Rectal smooth muscle tissue (tissue), 1 donor: ENCODE results near the gene GRAMD4.

ENCODE experiments used
- H3K27ac ChIP-seq: one replicate; pipeline ENCODE4 v1.7.0; 2013; ENCODE audit warnings: low read depth, low read length, inconsistent platforms
- H3K27me3 ChIP-seq: one replicate; pipeline ENCODE4 v1.7.0; 2013; ENCODE audit warnings: low read length; ENCODE audit not compliant: control insufficient read depth, insufficient read depth
- H3K36me3 ChIP-seq: one replicate; pipeline ENCODE4 v1.7.0; 2013; ENCODE audit warnings: low read length; ENCODE audit not compliant: control insufficient read depth, insufficient read depth
- H3K4me1 ChIP-seq: one replicate; pipeline ENCODE4 v1.7.0; 2013; ENCODE audit warnings: low read length; ENCODE audit not compliant: control insufficient read depth, insufficient read depth
- H3K4me3 ChIP-seq: one replicate; pipeline ENCODE4 v1.7.0; 2013; ENCODE audit warnings: low read length
- H3K9ac ChIP-seq: one replicate; pipeline ENCODE4 v1.7.0; 2013; ENCODE audit warnings: low read length

The GRAMD4 gene

GRCh38 chr22:46674367-46674781 is 54.2 kb downstream of the GRAMD4 start:
- Histone ChIP-seq H3K27ac (no peak overlapping the region), H3K4me3 (peak overlapping the region; percentile 27), H3K9ac (no peak overlapping the region), H3K27me3 (no peaks in the 10 kb centered on the region), H3K4me1 (no peaks in the 10 kb centered on the region), H3K36me3 (peaks cover 6% of the 10 kb centered on the region)

- no peak overlapping the region for H3K9ac ChIP-seq
- H3K27ac ChIP-seq, result no peak overlapping the region
- no peaks in the 10 kb centered on the region for H3K4me1 ChIP-seq
- peak overlapping the region; percentile 27 for H3K4me3 ChIP-seq
- no peaks in the 10 kb centered on the region for H3K27me3 ChIP-seq
- H3K36me3 ChIP-seq, result peaks cover 6% of the 10 kb centered on the region
Observed at GRCh38 chr22:46674906-46675305, 54.7 kb downstream of the GRAMD4 start.

- no peak overlapping the region for H3K9ac ChIP-seq
- H3K4me3 ChIP-seq, result no peak overlapping the region
- H3K36me3 ChIP-seq, result peaks cover 6% of the 10 kb centered on the region
- no peak overlapping the region for H3K27ac ChIP-seq
- H3K4me1 ChIP-seq, result no peaks in the 10 kb centered on the region
- no peaks in the 10 kb centered on the region for H3K27me3 ChIP-seq
Observed at GRCh38 chr22:46675479-46675878, 55.3 kb downstream of the GRAMD4 start.

GRCh38 chr22:46675938-46676337 is 55.8 kb downstream of the GRAMD4 start:
- peaks cover 6% of the 10 kb centered on the region for H3K36me3 ChIP-seq
- no peaks in the 10 kb centered on the region for H3K27me3 ChIP-seq
- H3K4me3 ChIP-seq, result no peak overlapping the region
- no peak overlapping the region for H3K9ac ChIP-seq
- H3K27ac ChIP-seq, result no peak overlapping the region
- H3K4me1 ChIP-seq, result no peaks in the 10 kb centered on the region

- Histone ChIP-seq H3K27me3 (no peaks in the 10 kb centered on the region), H3K4me1 (no peaks in the 10 kb centered on the region), H3K36me3 (peaks cover 6% of the 10 kb centered on the region), H3K27ac (no peak overlapping the region), H3K9ac (no peak overlapping the region), H3K4me3 (no peak overlapping the region)
Observed at GRCh38 chr22:46676479-46676878, 56.3 kb downstream of the GRAMD4 start.

- Histone ChIP-seq H3K27ac (no peak overlapping the region), H3K9ac (no peak overlapping the region), H3K36me3 (peaks cover 6% of the 10 kb centered on the region), H3K27me3 (no peaks in the 10 kb centered on the region), H3K4me3 (no peak overlapping the region), H3K4me1 (no peaks in the 10 kb centered on the region)
Observed at GRCh38 chr22:46676881-46677280, 56.7 kb downstream of the GRAMD4 start.

- Histone ChIP-seq H3K4me1 (no peaks in the 10 kb centered on the region), H3K9ac (no peak overlapping the region), H3K4me3 (no peak overlapping the region), H3K27me3 (no peaks in the 10 kb centered on the region), H3K27ac (no peak overlapping the region), H3K36me3 (peaks cover 6% of the 10 kb centered on the region)
Observed at GRCh38 chr22:46677323-46678002, 57.3 kb downstream of the GRAMD4 start.

GRCh38 chr22:46678003-46678657 is 57.9 kb downstream of the GRAMD4 start:
- Histone ChIP-seq H3K27me3 (no peaks in the 10 kb centered on the region), H3K36me3 (peaks cover 6% of the 10 kb centered on the region), H3K9ac (no peak overlapping the region), H3K27ac (no peak overlapping the region), H3K4me3 (no peak overlapping the region), H3K4me1 (no peaks in the 10 kb centered on the region)

GRCh38 chr22:46678785-46679700 is 58.9 kb downstream of the GRAMD4 start:
- Histone ChIP-seq H3K4me1 (no peaks in the 10 kb centered on the region), H3K27ac (no peak overlapping the region), H3K27me3 (no peaks in the 10 kb centered on the region), H3K9ac (no peak overlapping the region), H3K4me3 (no peak overlapping the region), H3K36me3 (peaks cover 3% of the 10 kb centered on the region)

- Histone ChIP-seq H3K27me3 (no peaks in the 10 kb centered on the region), H3K4me3 (no peak overlapping the region), H3K36me3 (peaks cover 3% of the 10 kb centered on the region), H3K4me1 (no peaks in the 10 kb centered on the region), H3K9ac (no peak overlapping the region), H3K27ac (no peak overlapping the region)
Observed at GRCh38 chr22:46679706-46680269, 59.6 kb downstream of the GRAMD4 start.

- no peaks in the 10 kb centered on the region for H3K4me1 ChIP-seq
- no peaks in the 10 kb centered on the region for H3K27me3 ChIP-seq
- H3K4me3 ChIP-seq, result no peak overlapping the region
- no peak overlapping the region for H3K9ac ChIP-seq
- no peak overlapping the region for H3K27ac ChIP-seq
- peaks cover 3% of the 10 kb centered on the region for H3K36me3 ChIP-seq
Observed at GRCh38 chr22:46681010-46681409, 60.8 kb downstream of the GRAMD4 start.
